Uterine smooth muscle cell (primary cell): ENCODE measurements around the gene AIF1L. TPM values are rescaled to one million over a fixed set of nuclear protein-coding genes. Genes with fewer than 3 reads are reported as not detected.

Experiments used
- total RNA-seq: library from RNA; depleted of rRNA; stranded (reverse); fragments of >200 nt; gene quantifications from 2 replicates; pipeline ENCODE4 v1.2.3, GENCODE V29; 2014

The AIF1L gene
- total RNA-seq = 0.11 and 0.25 TPM in 2 replicates

GRCh38 chr9:131096269-131097125 is at the start of gene AIF1L:
Gene AIF1L, plus strand, starts transcription at chr9:131096531. Its CDS starts 99 bp downstream, at chr9:131096630.

DNA sequence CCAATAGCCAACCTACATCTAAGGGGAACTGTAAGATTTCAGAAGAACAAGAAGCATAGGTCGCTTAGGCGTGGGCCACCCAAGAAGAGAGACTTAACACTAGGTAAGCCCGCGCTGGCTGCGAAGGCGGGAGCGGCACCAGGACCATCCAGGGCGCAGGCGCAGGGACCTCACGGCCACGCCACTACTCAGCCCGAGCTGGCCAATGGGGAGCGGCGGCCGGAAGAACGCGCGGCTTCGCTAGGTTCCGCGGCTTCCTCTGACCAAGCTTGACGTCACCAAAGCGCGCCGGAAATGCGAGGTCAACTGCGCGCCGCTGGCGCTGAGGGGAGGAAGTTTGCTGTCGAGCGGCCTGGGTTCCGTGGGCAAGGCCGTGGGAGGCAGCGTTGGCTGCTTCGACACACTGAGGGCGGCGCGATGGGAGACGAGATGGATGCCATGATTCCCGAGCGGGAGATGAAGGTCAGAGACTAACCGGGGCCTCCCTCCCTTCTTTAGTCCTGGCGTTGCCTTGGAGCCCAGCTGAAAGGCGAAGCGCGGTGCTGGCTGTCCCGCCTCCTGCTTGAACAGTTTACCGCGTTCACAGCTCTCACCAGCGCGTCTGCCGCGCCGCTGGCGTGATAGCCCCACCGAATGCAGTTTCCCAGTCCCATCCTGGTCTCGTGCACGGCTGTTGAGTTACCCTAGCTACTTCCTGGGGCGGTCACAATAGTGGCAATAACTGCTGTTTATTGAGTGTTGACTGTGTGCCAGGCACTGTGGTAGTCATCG is 29.1 kb downstream of the AIF1L start, which contains the start of gene NUP214:
TSS of gene NUP214 (plus strand) at position 299 of the 771 bp plus-strand sequence. CDS start at position 418, 119 bp downstream.

Other genes with a start within 250 kb of the AIF1L start
- gene QRFP, start 199.7 kb upstream of the AIF1L start, total RNA-seq = not detected in 2 replicates
- gene FIBCD1, start 157.3 kb upstream of the AIF1L start, total RNA-seq = 1.4 and 2.1 TPM in 2 replicates
- gene LAMC3, start 87.4 kb upstream of the AIF1L start, total RNA-seq = 0.89 and 1.00 TPM in 2 replicates
- gene NUP214, start 29.1 kb downstream of the AIF1L start, total RNA-seq = 16.0 and 23.0 TPM in 2 replicates
- gene FAM78A, start 180.0 kb downstream of the AIF1L start, total RNA-seq = 0.22 and 0.37 TPM in 2 replicates
- gene PLPP7, start 193.2 kb downstream of the AIF1L start, total RNA-seq = 7.9 and 10.2 TPM in 2 replicates